H9 (cell line): Measurements from ENCODE around the gene DPYD. TPM values are rescaled to one million over a fixed set of nuclear protein-coding genes. Genes with fewer than 3 reads are reported as not detected.

Experiments used
- DNase-seq: peaks from one replicate; pipeline ENCODE4 v3.0.0-alpha.2; 2017
- H2AFZ ChIP-seq: one replicate; pipeline ENCODE4 v1.6.1; 2013; ENCODE audit warnings: mild to moderate bottlenecking, low read length, control low read depth, moderate library complexity
- H2AK5ac ChIP-seq: 2 replicates; pipeline ENCODE4 v1.6.1; 2013; ENCODE audit warnings: low read length, control low read depth, mixed read lengths; ENCODE audit not compliant: insufficient read length
- H2BK120ac ChIP-seq: one replicate; pipeline ENCODE4 v1.6.1; 2013; ENCODE audit warnings: low read depth, mild to moderate bottlenecking, low read length, control low read depth, inconsistent platforms; ENCODE audit not compliant: poor library complexity, severe bottlenecking
- H2BK12ac ChIP-seq: 2 replicates; pipeline ENCODE4 v1.6.1; 2013; ENCODE audit warnings: low read length, control low read depth, mixed read lengths, low read depth; ENCODE audit not compliant: insufficient read length
- H2BK15ac ChIP-seq: 2 replicates; pipeline ENCODE4 v1.6.1; 2013; ENCODE audit warnings: low read depth, low read length, control low read depth
- H2BK20ac ChIP-seq: one replicate; pipeline ENCODE4 v1.6.1; 2013; ENCODE audit warnings: low read depth, mild to moderate bottlenecking, low read length, control low read depth, inconsistent platforms; ENCODE audit not compliant: poor library complexity, severe bottlenecking
- H2BK5ac ChIP-seq: 2 replicates; pipeline ENCODE4 v1.6.1; 2013; ENCODE audit warnings: low read length, control low read depth, mixed read lengths; ENCODE audit not compliant: insufficient read length
- H3K14ac ChIP-seq: 2 replicates; pipeline ENCODE4 v1.6.1; 2013; ENCODE audit warnings: low read length, control low read depth; ENCODE audit not compliant: insufficient read depth
- H3K18ac ChIP-seq: 2 replicates; pipeline ENCODE4 v1.6.1; 2013; ENCODE audit warnings: low read depth, mild to moderate bottlenecking, mixed read lengths, low read length, control low read depth; ENCODE audit not compliant: insufficient read length
- H3K23ac ChIP-seq: 2 replicates; pipeline ENCODE4 v1.6.1; 2013; ENCODE audit warnings: low read length, control low read depth, mixed read lengths, low read depth; ENCODE audit not compliant: insufficient read length
- H3K23me2 ChIP-seq: 2 replicates; pipeline ENCODE4 v1.6.1; 2013; ENCODE audit warnings: low read depth, mild to moderate bottlenecking, mixed read lengths, low read length, control low read depth; ENCODE audit not compliant: insufficient read length, poor library complexity, severe bottlenecking
- H3K27ac ChIP-seq: 2 replicates; pipeline ENCODE4 v1.5.1; 2013; ENCODE audit warnings: low read length, control low read depth, mixed read lengths, low read depth; ENCODE audit not compliant: insufficient read length
- H3K27me3 ChIP-seq: 2 replicates; pipeline ENCODE4 v1.6.1; 2013; ENCODE audit warnings: low read length, control low read depth, inconsistent platforms; ENCODE audit not compliant: insufficient read depth
- H3K4ac ChIP-seq: 2 replicates; pipeline ENCODE4 v1.6.1; 2013; ENCODE audit warnings: low read depth, mild to moderate bottlenecking, control low read depth, inconsistent platforms, low read length, moderate library complexity
- H3K4me1 ChIP-seq: 2 replicates; pipeline ENCODE4 v1.6.1; 2013; ENCODE audit warnings: low read length, control low read depth, inconsistent platforms; ENCODE audit not compliant: insufficient read depth
- H3K4me2 ChIP-seq: 2 replicates; pipeline ENCODE4 v1.6.1; 2013; ENCODE audit warnings: low read length, control low read depth, mixed read lengths; ENCODE audit not compliant: insufficient read length, insufficient read depth
- H3K56ac ChIP-seq: 2 replicates; pipeline ENCODE4 v1.6.1; 2013; ENCODE audit warnings: low read depth, mild to moderate bottlenecking, mixed read lengths, low read length, control low read depth; ENCODE audit not compliant: insufficient read length
- H3K79me1 ChIP-seq: 2 replicates; pipeline ENCODE4 v1.6.1; 2013; ENCODE audit warnings: low read depth, mild to moderate bottlenecking, moderate library complexity, low read length, control low read depth, inconsistent platforms; ENCODE audit not compliant: insufficient read depth, poor library complexity, severe bottlenecking
- H3K79me2 ChIP-seq: 2 replicates; pipeline ENCODE4 v1.6.1; 2013; ENCODE audit warnings: low read length, control low read depth, inconsistent platforms; ENCODE audit not compliant: insufficient read depth
- H3K9ac ChIP-seq: 2 replicates; pipeline ENCODE4 v1.6.1; 2013; ENCODE audit warnings: low read length, control low read depth, mixed read lengths; ENCODE audit not compliant: insufficient read length; ENCODE audit errors: extremely low read depth
- H3K9me3 ChIP-seq: one replicate; pipeline ENCODE4 v1.6.1; 2013; ENCODE audit warnings: low read depth, low read length, inconsistent platforms; ENCODE audit not compliant: control insufficient read depth
- H3T11ph ChIP-seq: one replicate; pipeline ENCODE4 v1.6.1; 2013; ENCODE audit warnings: mild to moderate bottlenecking, low read length, control low read depth, inconsistent platforms
- H4K20me1 ChIP-seq: one replicate; pipeline ENCODE4 v1.6.1; 2013; ENCODE audit not compliant: control insufficient read depth, insufficient read length, insufficient read depth
- H4K5ac ChIP-seq: 2 replicates; pipeline ENCODE4 v1.6.1; 2013; ENCODE audit warnings: low read depth, mild to moderate bottlenecking, mixed read lengths, low read length, control low read depth; ENCODE audit not compliant: insufficient read length
- H4K8ac ChIP-seq: replicated peaks from 2 replicates; pipeline ENCODE4 v1.6.1; 2013; ENCODE audit warnings: low read length, control low read depth, mixed read lengths, low read depth; ENCODE audit not compliant: insufficient read length
- H4K91ac ChIP-seq: 2 replicates; pipeline ENCODE4 v1.6.1; 2013; ENCODE audit warnings: low read depth, mild to moderate bottlenecking, moderate library complexity, mixed read lengths, low read length, control low read depth; ENCODE audit not compliant: insufficient read length
- H3K27ac Mint-ChIP-seq, 3 experiments: 2 replicates in 2 of 3; 3 replicates in 1 of 3; pipeline ENCODE4 v1.8.0; 2020 to 2021; ENCODE audit warnings: mixed read lengths in 3 of 3, mild to moderate bottlenecking in 1 of 3, moderate library complexity in 1 of 3
- H3K27me3 Mint-ChIP-seq: 2 replicates; pipeline ENCODE4 v1.8.0; 2021; ENCODE audit warnings: low read depth, mild to moderate bottlenecking, moderate library complexity, mixed read lengths
- H3K36me3 Mint-ChIP-seq, 3 experiments: 2 replicates in 2 of 3; 3 replicates in 1 of 3; pipeline ENCODE4 v1.8.0; 2020 to 2021; ENCODE audit warnings: low read depth in 3 of 3, mixed read lengths in 3 of 3; ENCODE audit not compliant: insufficient read depth in 1 of 3
- H3K4me1 Mint-ChIP-seq, 2 experiments: 2 replicates each; pipeline ENCODE4 v1.8.0; 2020; ENCODE audit warnings: mixed read lengths in 2 of 2
- H3K4me3 Mint-ChIP-seq, 2 experiments: 2 replicates in 1 of 2; 3 replicates in 1 of 2; pipeline ENCODE4 v1.8.0; 2020 to 2021; ENCODE audit warnings: mild to moderate bottlenecking in 2 of 2, mixed read lengths in 2 of 2, moderate library complexity in 1 of 2
- H3K9me3 Mint-ChIP-seq, 2 experiments: 2 replicates in 1 of 2; 3 replicates in 1 of 2; pipeline ENCODE4 v1.8.0; 2020; ENCODE audit warnings: mild to moderate bottlenecking in 2 of 2, mixed read lengths in 2 of 2, moderate library complexity in 1 of 2
- CTCF ChIP-seq: fragments of 200-600 bp; sonication (generic); conservative IDR thresholded peaks from 3 replicates; pipeline ENCODE4 v1.8.0; 2021; ENCODE audit warnings: antibody characterized with exemption, mild to moderate bottlenecking
- WGBS: extraction: QIAGEN DNeasy Blood & Tissue Kit; methylation state at CpG from one replicate; pipeline ENCODE4 v1.1.7; 2013; ENCODE audit warnings: missing lambda C conversion rate, low lambda C conversion rate, mixed read lengths; ENCODE audit not compliant: insufficient read length; ENCODE audit errors: extremely low coverage; 5-methylcytosine and 5-hydroxymethylcytosine counted together
- total RNA-seq: library from RNA; stranded (reverse); gene quantifications from 2 replicates; pipeline ENCODE4 v1.2.1, GENCODE V29; 2021

Gene DPYD
- total RNA-seq, 1 experiment from 2014 or later = 0.37 TPM

- no peaks in the 10 kb centered on the region for H3K4me1 ChIP-seq
- no peak overlapping the region for H3T11ph ChIP-seq
- no peak overlapping the region for H4K8ac ChIP-seq
- H3K4ac ChIP-seq = no peak overlapping the region
- no peak overlapping the region for H2AK5ac ChIP-seq
- WGBS = no CpG with 5 or more reads among the region's 1 CpG
- H3K79me1 ChIP-seq = no peaks in the 10 kb centered on the region
- no peak overlapping the region for H2BK5ac ChIP-seq
- Mint-ChIP-seq H3K9me3 (peaks cover 5 to 7% of the 10 kb centered on the region in 2 experiments; a peak in 4 of 5 replicates), H3K36me3 (peaks cover 0 to 6% (median 5%) of the 10 kb centered on the region in 3 experiments; a peak in 3 of 7 replicates), H3K4me1 (no peaks in the 10 kb centered on the region), H3K27ac (no peak overlapping the region), H3K27me3 (no peaks in the 10 kb centered on the region), H3K4me3 (no peak overlapping the region)
- no peaks in the 10 kb centered on the region for H3K23me2 ChIP-seq
- TF ChIP-seq CTCF = no peak
- no peak overlapping the region for H3K4me2 ChIP-seq
- H3K56ac ChIP-seq = no peak overlapping the region
- no peak overlapping the region for H3K9ac ChIP-seq
- H3K18ac ChIP-seq = no peak overlapping the region
- H3K9me3 ChIP-seq = peaks cover 6% of the 10 kb centered on the region
- H2AFZ ChIP-seq = no peak overlapping the region
- H4K20me1 ChIP-seq = no peaks in the 10 kb centered on the region
- no peak overlapping the region for H2BK120ac ChIP-seq
- H2BK15ac ChIP-seq = no peak overlapping the region
- no peak overlapping the region for H3K27ac ChIP-seq
- no peaks in the 10 kb centered on the region for H3K79me2 ChIP-seq
- no peak for DNase-seq
- H2BK20ac ChIP-seq = no peak overlapping the region
- H4K91ac ChIP-seq = no peak overlapping the region
- H4K5ac ChIP-seq = no peak overlapping the region
- no peak overlapping the region for H2BK12ac ChIP-seq
- no peaks in the 10 kb centered on the region for H3K27me3 ChIP-seq
- no peak overlapping the region for H3K23ac ChIP-seq
- H3K14ac ChIP-seq = no peak overlapping the region
Observed at GRCh38 chr1:97841338-97841737, 79.5 kb downstream of the DPYD start.
